ENCODE results near the gene COX5B. TPM values are rescaled to one million over a fixed set of nuclear protein-coding genes. Genes with fewer than 3 reads are reported as not detected.
A peak's percentile ranks its signal among the peaks of the same experiment; 100 is the strongest.

Gene COX5B
- total and polyA plus RNA-seq, 9 of the 15 experiments (the other 6 are each of a cell fraction or from before 2014, with no cell fraction given) = 154 to 1,424 (median 487) TPM

GRCh38 chr2:97663626-97663961 is 17.7 kb downstream of the COX5B start (continued):
- TF ChIP-seq MYC (IDR thresholded peaks at IDR 0.05; ENCODE audit: low read depth, low read length) (peak; percentile 17; the same call in 1 of the 2 replicates), MYC (CRISPR knock-in tag; IDR thresholded peaks at IDR 0.05; ENCODE audit: borderline replicate concordance, low read depth) (no peak), RB1 (IDR thresholded peaks at IDR 0.05; ENCODE audit: low read depth) (peak; percentile 54), PATZ1 (CRISPR knock-in tag; IDR thresholded peaks at IDR 0.05; ENCODE audit: borderline replicate concordance) (no peak), GATAD2B (IDR thresholded peaks at IDR 0.05; ENCODE audit: borderline replicate concordance) (peak; percentile 84; the same call in 1 of the 2 replicates), ZBTB7A (IDR thresholded peaks at IDR 0.05; ENCODE audit: borderline replicate concordance, control insufficient read depth, low read depth, low read length) (peak; percentile 92; the same call in 1 of the 2 replicates), E2F6 (IDR thresholded peaks at IDR 0.05; ENCODE audit: borderline replicate concordance in 1 of 2, extremely low read depth in 1 of 2, insufficient read depth in 1 of 2, insufficient read length in 1 of 2, low read depth in 1 of 2, low read length in 1 of 2, poor library complexity in 1 of 2, severe bottlenecking in 1 of 2) (peak in 1 of 2 experiments; percentile 63)

Data from K562 (cell line).